Transverse colon (tissue), 4 donors: ENCODE measurements around the gene KCNK17. TPM values are rescaled to one million over a fixed set of nuclear protein-coding genes. Genes with fewer than 3 reads are reported as not detected.

Source experiments
- DNase-seq: peaks from one replicate; pipeline ENCODE4 v3.0.0-alpha.2; 2019
- H3K27ac ChIP-seq, 4 donors: fragments of 200-600 bp; sonication (generic); 2 replicates each; pipeline ENCODE4 v1.5.1; 2016 to 2018; ENCODE audit warnings: inconsistent platforms in 4 of 4
- H3K27me3 ChIP-seq: fragments of 200-600 bp; sonication (generic); 2 replicates; pipeline ENCODE4 v1.5.1; 2017; ENCODE audit warnings: inconsistent platforms
- H3K36me3 ChIP-seq, 4 donors: fragments of 200-600 bp; sonication (generic); 2 replicates each; pipeline ENCODE4 v1.5.1; 2017 to 2019; ENCODE audit warnings: inconsistent platforms in 4 of 4
- H3K4me1 ChIP-seq, 4 donors: fragments of 200-600 bp; sonication (generic); 2 replicates each; pipeline ENCODE4 v1.5.1; 2017 to 2020; ENCODE audit warnings: inconsistent platforms in 4 of 4
- H3K4me3 ChIP-seq, 4 donors: fragments of 200-600 bp; sonication (generic); 1 replicate in 1 of 4; 2 replicates in 3 of 4; pipeline versions ENCODE4 v1.5.1 to v1.6.1; 2017 to 2019; ENCODE audit warnings: inconsistent platforms in 4 of 4
- H3K9me3 ChIP-seq, 2 donors: fragments of 200-600 bp; sonication (generic); 2 replicates each; pipeline ENCODE4 v1.5.1; 2017 to 2019; ENCODE audit warnings: inconsistent platforms in 2 of 2
- EP300 ChIP-seq: sonication (generic); formaldehyde crosslinking; IDR thresholded peaks from one replicate; pipeline ENCODE4 v1.6.1; 2017; ENCODE audit warnings: antibody characterized with exemption, low read depth
- POLR2A ChIP-seq: fragments of 450-650 bp; IDR thresholded peaks from one replicate; pipeline ENCODE4 v1.6.1; 2016; ENCODE audit warnings: antibody characterized with exemption, mild to moderate bottlenecking, moderate library complexity
- POLR2AphosphoS5 ChIP-seq, 3 donors: sonication (generic); formaldehyde crosslinking; IDR thresholded peaks; one replicate each; pipeline ENCODE4 v1.6.1; 2016; ENCODE audit warnings: antibody characterized with exemption in 3 of 3
- WGBS, 2 donors: methylation state at CpG; one replicate each; pipeline ENCODE4 v1.1.5; 2018; ENCODE audit warnings: low coverage in 1 of 2; 5-methylcytosine and 5-hydroxymethylcytosine counted together
- in situ Hi-C, 4 donors: fragments of 200-750 bp; cut with MboI; loops; one replicate each; pipeline versions ENCODE4 v1.15.0 to v1.15.1; 2017; ENCODE audit warnings: low sequenced_read_pairs in 3 of 4, low pct_ligation_motif_present in 1 of 4, low pct_unique_long_range_greater_than_20kb in 1 of 4
- intact Hi-C: fragments of 100-400 bp; cut with DNase I; formaldehyde crosslinking; loops from one replicate; pipeline ENCODE4 v1.15.1; 2023; ENCODE audit warnings: low total_unique reads
- total RNA-seq, 4 donors: library from RNA; depleted of rRNA; stranded (reverse); fragments of >200 nt; gene quantifications; one replicate each; pipeline ENCODE4 v1.1.0, GENCODE V29; 2016
- TF ChIP-seq, protein P1 (sequence below), 5 experiments: fragments of 200-600 bp in 3 of 5; fragments of 450-650 bp in 2 of 5; sonication (generic) in 3 of 5; IDR thresholded peaks; 1 replicate in 2 of 5; 2 replicates in 3 of 5; pipeline ENCODE4 v1.5.1; 2016 to 2017; ENCODE audit warnings: antibody characterized with exemption in 5 of 5, inconsistent platforms in 3 of 5, mild to moderate bottlenecking in 2 of 5, moderate library complexity in 1 of 5

The KCNK17 gene
- total RNA-seq, 4 donors from 2014 or later: 0.96 TPM; not detected in 3

DNA sequence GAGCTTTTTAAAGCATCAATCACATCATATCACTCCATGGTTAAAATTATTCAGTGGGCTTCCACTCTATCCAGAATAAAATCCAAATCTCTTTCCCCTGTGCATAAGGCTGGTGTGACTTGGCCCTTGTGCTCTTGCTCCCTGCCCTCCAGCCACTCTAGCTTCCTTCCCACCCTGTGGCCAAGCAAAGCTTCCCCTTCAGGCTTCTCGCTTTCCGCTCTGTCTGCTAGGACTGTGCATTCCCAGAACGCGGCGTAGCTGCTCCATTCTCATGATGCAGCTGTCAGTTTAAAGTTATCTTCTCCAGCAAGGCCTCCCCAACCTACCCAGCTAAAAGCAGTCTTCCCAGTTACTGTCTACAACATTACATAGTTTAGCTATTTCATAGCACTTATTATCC lies 27.7 kb upstream of the KCNK17 start:
- TF ChIP-seq, protein P1, sequence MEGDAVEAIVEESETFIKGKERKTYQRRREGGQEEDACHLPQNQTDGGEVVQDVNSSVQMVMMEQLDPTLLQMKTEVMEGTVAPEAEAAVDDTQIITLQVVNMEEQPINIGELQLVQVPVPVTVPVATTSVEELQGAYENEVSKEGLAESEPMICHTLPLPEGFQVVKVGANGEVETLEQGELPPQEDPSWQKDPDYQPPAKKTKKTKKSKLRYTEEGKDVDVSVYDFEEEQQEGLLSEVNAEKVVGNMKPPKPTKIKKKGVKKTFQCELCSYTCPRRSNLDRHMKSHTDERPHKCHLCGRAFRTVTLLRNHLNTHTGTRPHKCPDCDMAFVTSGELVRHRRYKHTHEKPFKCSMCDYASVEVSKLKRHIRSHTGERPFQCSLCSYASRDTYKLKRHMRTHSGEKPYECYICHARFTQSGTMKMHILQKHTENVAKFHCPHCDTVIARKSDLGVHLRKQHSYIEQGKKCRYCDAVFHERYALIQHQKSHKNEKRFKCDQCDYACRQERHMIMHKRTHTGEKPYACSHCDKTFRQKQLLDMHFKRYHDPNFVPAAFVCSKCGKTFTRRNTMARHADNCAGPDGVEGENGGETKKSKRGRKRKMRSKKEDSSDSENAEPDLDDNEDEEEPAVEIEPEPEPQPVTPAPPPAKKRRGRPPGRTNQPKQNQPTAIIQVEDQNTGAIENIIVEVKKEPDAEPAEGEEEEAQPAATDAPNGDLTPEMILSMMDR (IDR thresholded peaks at IDR 0.05): no peak
- TF ChIP-seq POLR2AphosphoS5 (IDR thresholded peaks at IDR 0.05) (no peak), POLR2A (no peak), EP300 (no peak)
- Histone ChIP-seq H3K4me3 (no peak overlapping the region), H3K36me3 (no peaks in the 10 kb centered on the region), H3K27ac (peak overlapping the region in 1 of 4 donors; percentile 15), H3K27me3 (no peaks in the 10 kb centered on the region), H3K9me3 (no peaks in the 10 kb centered on the region), H3K4me1 (peaks cover 0 to 6% (median 0%) of the 10 kb centered on the region in 4 donors)
- intact Hi-C loops: no loop called here
- WGBS, 2 donors: 83 to 100% methylated on average over 2 to 5 of the region's 5 CpGs
- no peak for DNase-seq
- in situ Hi-C loops: loop anchor here in 1 of 4 donors (25.0 kb wide), 1 partner anchor 1495 kb away; no protein-coding TSS in a partner anchor

DNA sequence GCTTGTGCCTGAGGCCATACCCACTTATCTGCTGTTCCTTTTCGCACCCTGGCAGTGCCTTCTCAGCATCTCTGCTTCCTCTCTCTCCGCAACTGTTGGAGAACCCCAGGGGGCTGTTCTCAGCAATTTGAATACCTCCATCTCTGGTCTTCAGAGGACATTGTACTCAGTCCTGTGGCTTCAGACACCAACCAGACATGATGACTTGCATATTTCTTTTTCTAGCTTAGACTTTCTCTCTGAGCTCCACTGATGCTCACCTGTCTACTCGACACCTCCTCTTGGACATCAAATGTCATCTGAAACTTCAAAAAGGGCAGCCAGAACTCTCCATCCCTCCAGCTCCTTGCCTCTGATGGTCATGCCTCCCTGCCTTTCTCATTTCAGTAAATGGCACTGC lies 27.1 kb upstream of the KCNK17 start:
- no peak for DNase-seq
- no peaks in the 10 kb centered on the region for H3K36me3 ChIP-seq
- H3K27ac ChIP-seq: no peak overlapping the region
- peaks cover 0 to 6% (median 0%) of the 10 kb centered on the region in 4 donors for H3K4me1 ChIP-seq
- in situ Hi-C loops: loop anchor here in 1 of 4 donors (25.0 kb wide), 1 partner anchor 1496 kb away; no protein-coding TSS in a partner anchor
- whole genome bisulfite sequencing, 2 donors: 60 to 86% methylated on average over 2 to 3 of the region's 3 CpGs
- TF ChIP-seq POLR2AphosphoS5 (IDR thresholded peaks at IDR 0.05) (no peak), POLR2A (no peak), EP300 (no peak)
- TF ChIP-seq, protein P1 (IDR thresholded peaks at IDR 0.05): no peak
- H3K9me3 ChIP-seq: no peaks in the 10 kb centered on the region
- no peak overlapping the region for H3K4me3 ChIP-seq
- no peaks in the 10 kb centered on the region for H3K27me3 ChIP-seq
- intact Hi-C loops: no loop called here

DNA sequence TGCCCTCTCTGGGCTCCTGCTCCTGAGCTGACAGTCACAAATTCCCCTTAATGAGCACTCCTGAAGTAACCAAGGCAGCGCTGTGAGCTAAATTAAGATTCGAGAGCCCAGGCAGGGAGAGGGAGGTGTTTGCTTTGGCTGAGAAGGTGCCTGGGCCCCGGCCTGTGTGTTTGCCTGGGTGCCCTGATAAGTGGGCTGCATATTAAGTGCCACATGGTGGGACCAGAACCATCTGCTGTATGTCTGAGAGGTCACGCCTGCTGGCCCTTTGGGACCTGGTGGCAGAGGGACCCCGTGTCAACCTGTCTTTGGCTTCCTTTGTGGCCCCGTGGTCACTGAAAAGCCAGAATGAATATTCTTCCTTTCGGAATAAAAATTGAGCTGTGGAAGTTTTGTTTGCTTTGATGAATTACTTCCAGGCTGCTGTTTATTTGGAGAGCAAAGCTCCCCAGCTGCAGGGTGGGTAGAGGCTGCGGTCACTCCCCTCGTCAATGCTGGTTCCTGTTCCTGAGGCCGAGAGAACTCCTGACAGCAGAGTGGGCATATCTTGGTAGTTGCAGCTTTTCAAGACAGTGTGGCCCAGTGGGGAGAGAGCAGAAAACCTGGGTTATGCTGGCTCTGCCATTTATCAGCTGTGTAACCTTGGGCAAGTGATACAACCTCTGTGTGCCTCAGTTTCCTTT lies 25.8 kb upstream of the KCNK17 start:
- intact Hi-C loops: no loop called here
- Histone ChIP-seq H3K27me3 (no peaks in the 10 kb centered on the region), H3K9me3 (no peaks in the 10 kb centered on the region), H3K27ac (no peak overlapping the region), H3K4me3 (no peak overlapping the region), H3K4me1 (peaks cover 0 to 6% (median 0%) of the 10 kb centered on the region in 4 donors), H3K36me3 (no peaks in the 10 kb centered on the region)
- no peak for DNase-seq
- 44% methylated on average over 10 of the region's 10 CpGs; no CpG with 5 or more reads in 1 of the 2 donors for WGBS, 2 donors
- no peak for TF ChIP-seq EP300
- no peak for TF ChIP-seq POLR2AphosphoS5 (IDR thresholded peaks at IDR 0.05)
- TF ChIP-seq, protein P1 (IDR thresholded peaks at IDR 0.05): no peak
- TF ChIP-seq POLR2A: no peak
- in situ Hi-C loops: loop anchor here in 1 of 4 donors (25.0 kb wide), 1 partner anchor 1497 kb away; no protein-coding TSS in a partner anchor

DNA sequence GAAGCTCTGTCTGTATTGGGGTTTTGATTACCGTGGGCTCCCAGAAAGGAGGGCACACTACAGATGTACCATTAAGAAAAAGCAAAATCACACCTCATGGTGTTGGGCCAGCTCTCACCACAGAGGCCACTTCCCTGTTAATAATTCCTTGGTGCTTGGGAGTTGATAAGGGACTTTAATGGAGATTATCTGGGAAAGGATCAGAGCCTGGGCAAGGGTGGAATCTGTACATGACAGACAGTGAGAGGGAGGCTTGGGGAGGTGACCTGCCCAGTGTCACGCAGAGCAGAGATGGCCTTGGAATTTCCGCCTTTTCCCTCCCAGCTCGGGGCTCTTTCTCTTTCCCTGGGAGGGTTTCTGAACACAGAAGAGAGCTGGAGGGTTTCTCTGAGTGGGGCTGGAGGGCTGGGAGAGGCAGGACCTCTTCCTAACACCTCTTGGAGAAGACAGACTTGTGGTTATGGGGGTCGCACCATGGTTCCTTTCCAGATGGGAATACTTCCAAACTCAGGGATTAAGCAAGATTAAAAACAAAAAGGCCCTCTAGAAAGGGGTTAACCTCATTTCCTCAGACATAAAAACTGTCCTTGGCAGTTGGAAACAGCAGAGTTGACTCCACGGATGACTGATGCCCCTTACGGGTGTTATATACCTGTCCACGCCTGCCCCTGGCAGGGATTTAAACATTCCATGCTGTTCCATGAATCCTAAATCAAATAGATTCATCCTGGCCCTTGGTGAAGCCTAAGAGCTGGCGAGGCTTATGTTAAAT lies 25.1 kb upstream of the KCNK17 start:
- H3K27ac ChIP-seq: no peak overlapping the region
- H3K9me3 ChIP-seq: no peaks in the 10 kb centered on the region
- TF ChIP-seq EP300: no peak
- no peak for TF ChIP-seq POLR2AphosphoS5 (IDR thresholded peaks at IDR 0.05)
- no peak for TF ChIP-seq POLR2A
- TF ChIP-seq, protein P1 (IDR thresholded peaks at IDR 0.05): no peak
- no peak for DNase-seq
- WGBS, 2 donors: 33 to 67% methylated on average over 3 to 9 of the region's 9 CpGs
- no peaks in the 10 kb centered on the region for H3K36me3 ChIP-seq
- in situ Hi-C loops (loop anchor here in 1 of 4 donors (25.0 kb wide), 1 partner anchor 1498 kb away; no protein-coding TSS in a partner anchor), intact Hi-C loops (no loop called here)
- no peak overlapping the region for H3K4me3 ChIP-seq
- H3K27me3 ChIP-seq: no peaks in the 10 kb centered on the region
- peaks cover 0 to 6% (median 0%) of the 10 kb centered on the region in 4 donors for H3K4me1 ChIP-seq
